HepG2 (cell line): ENCODE measurements around the gene SLC35G2. TPM values are rescaled to one million over a fixed set of nuclear protein-coding genes. Genes with fewer than 3 reads are reported as not detected.

Source experiments
- ATF7-NPFF ChIP-seq: sonication (generic); formaldehyde crosslinking; IDR thresholded peaks from 2 replicates; pipeline ENCODE4 v1.8.1; 2023; ENCODE audit warnings: mild to moderate bottlenecking, low read depth, missing genetic modification reagents, moderate library complexity
- DMTF1 ChIP-seq: sonication (generic); formaldehyde crosslinking; IDR thresholded peaks from 2 replicates; pipeline ENCODE4 v1.4.0; 2020; ENCODE audit warnings: mild to moderate bottlenecking, missing genetic modification reagents
- HBP1 ChIP-seq: IDR thresholded peaks from 2 replicates; pipeline ENCODE4 v1.6.1; 2016; ENCODE audit warnings: low read depth, control low read depth
- JUN ChIP-seq: sonication (generic); formaldehyde crosslinking; IDR thresholded peaks from 2 replicates; pipeline ENCODE4 v1.4.0; 2020; ENCODE audit warnings: mild to moderate bottlenecking, missing genetic modification reagents
- KDM4B ChIP-seq: sonication (generic); formaldehyde crosslinking; IDR thresholded peaks from 2 replicates; pipeline ENCODE4 v1.4.0; 2020; ENCODE audit warnings: missing genetic modification reagents
- PLRG1 ChIP-seq: fragments of 450-650 bp; conservative IDR thresholded peaks from 2 replicates; pipeline ENCODE4 v1.6.1; 2016
- SAP130 ChIP-seq: IDR thresholded peaks from 2 replicates; pipeline ENCODE4 v1.6.1; 2016; ENCODE audit warnings: low read depth
- U2AF1 ChIP-seq: fragments of 200-400 bp; formaldehyde crosslinking; optimal IDR thresholded peaks from 2 replicates; pipeline ENCODE3; 2017; ENCODE audit warnings: mild to moderate bottlenecking, low read depth, low read length
- ZBED4 ChIP-seq: sonication (generic); formaldehyde crosslinking; IDR thresholded peaks from 2 replicates; pipeline ENCODE4 v1.4.0; 2020; ENCODE audit warnings: missing genetic modification reagents, borderline replicate concordance
- ZNF30 ChIP-seq: sonication (generic); formaldehyde crosslinking; IDR thresholded peaks from 2 replicates; pipeline ENCODE4 v1.5.0; 2020; ENCODE audit warnings: mild to moderate bottlenecking, missing genetic modification reagents
- ZNF589 ChIP-seq: sonication (generic); formaldehyde crosslinking; conservative IDR thresholded peaks from 2 replicates; pipeline ENCODE4 v1.8.0; 2022; ENCODE audit warnings: mild to moderate bottlenecking, moderate library complexity, missing genetic modification reagents
- ZNF598 ChIP-seq: sonication (generic); formaldehyde crosslinking; IDR thresholded peaks from 2 replicates; pipeline ENCODE4 v1.5.1; 2020; ENCODE audit warnings: mild to moderate bottlenecking, missing genetic modification reagents, borderline replicate concordance
- ZNF619 ChIP-seq: sonication (generic); formaldehyde crosslinking; IDR thresholded peaks from 2 replicates; pipeline ENCODE4 v1.4.0; 2020; ENCODE audit warnings: mild to moderate bottlenecking, missing genetic modification reagents
- ZNF768 ChIP-seq: sonication (generic); formaldehyde crosslinking; IDR thresholded peaks from 2 replicates; pipeline ENCODE4 v1.4.0; 2020; ENCODE audit warnings: missing genetic modification reagents
- ZNF773 ChIP-seq: sonication (generic); formaldehyde crosslinking; IDR thresholded peaks from 2 replicates; pipeline ENCODE4 v1.4.0; 2020; ENCODE audit warnings: missing genetic modification reagents, borderline replicate concordance
- ZNF792 ChIP-seq: IDR thresholded peaks from 2 replicates; pipeline ENCODE4 v1.6.1; 2016
- ZSCAN20 ChIP-seq: sonication (generic); formaldehyde crosslinking; IDR thresholded peaks from 2 replicates; pipeline ENCODE4 v1.4.0; 2020; ENCODE audit warnings: missing genetic modification reagents, mild to moderate bottlenecking, borderline replicate concordance
- polyA plus RNA-seq, 8 experiments: library from polyadenylated mRNA; depleted of rRNA in 3 of 8; stranded (reverse) in 7 of 8; unstranded in 1 of 8; fragments of >200 nt; fragmentation: Illumina TruSeq in 4 of 8; extraction: Trizol in 4 of 8; gene quantifications; 2 replicates each; pipeline versions ENCODE4 v1.2.1 to v1.2.3, GENCODE V29; 2011 to 2016; ENCODE audit warnings: low read depth in 4 of 8, missing spikeins in 1 of 8, mixed read lengths in 1 of 8; ENCODE audit not compliant: insufficient read depth in 1 of 8
- total RNA-seq, 5 experiments: library from RNA; depleted of rRNA; stranded (reverse); fragments of >200 nt; fragmentation: Illumina TruSeq; extraction: Trizol; gene quantifications; 2 replicates each; pipeline ENCODE4 v1.2.3, GENCODE V29; 2016; ENCODE audit warnings: low read depth in 1 of 5

The SLC35G2 gene
- total and polyA plus RNA-seq, 2 of the 13 experiments (the other 11 are each of a cell fraction or from before 2014, with no cell fraction given) = 7.6 to 10.3 TPM

GRCh38 chr3:136819731-136820679, 1.1 kb downstream of the SLC35G2 start (continued):
- TF ChIP-seq ZBED4 (no peak), HBP1 (CRISPR knock-in tag) (no peak), JUN (no peak), ZNF773 (CRISPR knock-in tag) (no peak), ZNF598 (CRISPR knock-in tag) (peak; percentile 60; the same call in 1 of the 2 replicates), ZSCAN20 (CRISPR knock-in tag) (no peak), KDM4B (CRISPR knock-in tag) (no peak), DMTF1 (CRISPR knock-in tag) (no peak), ZNF619 (CRISPR knock-in tag) (no peak), SAP130 (CRISPR knock-in tag) (peak; percentile 64), PLRG1 (no peak), ZNF792 (CRISPR knock-in tag) (no peak), ZNF30 (CRISPR knock-in tag) (peak; percentile 69), ZNF768 (CRISPR knock-in tag) (no peak), ATF7-NPFF (CRISPR knock-in tag) (peak; percentile 71; the same call in 1 of the 2 replicates), ZNF589 (CRISPR knock-in tag) (0 out of 2 replicates have a peak, but pooled peaks have one; percentile 39), U2AF1 (no peak)
